HG02588 (cell line): ENCODE data around the gene LAMC3.
"Not testable (repeated sequence)": the region's sequence is repeated elsewhere in the genome, so short reads cannot be mapped to it uniquely, and the experiment has no call there.

Experiments used
- ATAC-seq: cut with Tn5 transposase; IDR thresholded peaks from one replicate; pipeline ENCODE4 v1.9.1; 2021; ENCODE audit warnings: mild to moderate bottlenecking, moderate library complexity; ENCODE audit not compliant: unreplicated experiment

Gene LAMC3

DNA sequence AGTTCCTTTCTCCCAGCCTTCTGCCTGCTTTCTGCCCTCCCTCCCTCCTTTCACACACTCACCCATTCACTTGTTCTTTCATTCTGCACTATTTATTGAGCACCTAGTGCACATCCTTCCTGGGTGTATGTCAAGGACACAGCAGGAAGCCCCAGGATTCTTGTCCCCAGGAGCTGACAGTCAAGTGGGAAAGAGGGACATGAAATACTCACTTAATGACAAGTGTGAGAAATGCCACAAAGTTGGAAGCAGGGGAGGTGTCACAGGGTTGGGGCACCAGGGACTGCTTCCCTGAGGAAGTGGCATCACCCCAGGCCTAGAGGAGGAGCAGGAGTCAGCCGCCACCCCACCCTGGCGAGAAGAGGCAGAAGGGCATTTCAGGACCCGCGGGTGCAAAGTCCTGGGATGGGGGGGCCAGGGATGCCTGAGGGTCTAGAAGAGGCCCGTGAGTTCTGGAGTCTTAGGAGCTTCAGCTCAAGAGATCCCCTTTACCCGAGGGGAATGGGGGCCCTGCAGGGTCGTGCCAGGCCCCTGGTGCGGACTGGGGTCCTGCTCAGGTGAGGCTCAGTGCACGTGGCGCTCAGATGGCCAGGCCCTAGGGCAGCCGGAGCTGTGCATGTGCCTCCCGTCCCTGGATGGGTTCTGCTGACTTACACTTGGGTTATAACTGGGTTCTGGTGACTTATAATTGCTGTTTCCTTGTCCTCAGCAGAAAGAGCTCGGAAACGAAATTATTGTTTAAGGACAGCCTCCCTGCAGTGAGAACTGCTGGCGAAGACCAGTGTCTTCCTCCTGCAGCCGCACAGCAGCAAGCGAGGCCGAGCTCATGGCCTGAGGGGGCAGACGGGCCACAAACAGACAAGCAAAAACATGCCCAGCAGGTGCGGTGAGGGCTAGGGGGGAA is 16.9 kb upstream of the LAMC3 start:
- no peak for ATAC-seq

- ATAC-seq, result no peak
Observed at GRCh38 chr9:130992682-130993032, 16.3 kb upstream of the LAMC3 start.

DNA sequence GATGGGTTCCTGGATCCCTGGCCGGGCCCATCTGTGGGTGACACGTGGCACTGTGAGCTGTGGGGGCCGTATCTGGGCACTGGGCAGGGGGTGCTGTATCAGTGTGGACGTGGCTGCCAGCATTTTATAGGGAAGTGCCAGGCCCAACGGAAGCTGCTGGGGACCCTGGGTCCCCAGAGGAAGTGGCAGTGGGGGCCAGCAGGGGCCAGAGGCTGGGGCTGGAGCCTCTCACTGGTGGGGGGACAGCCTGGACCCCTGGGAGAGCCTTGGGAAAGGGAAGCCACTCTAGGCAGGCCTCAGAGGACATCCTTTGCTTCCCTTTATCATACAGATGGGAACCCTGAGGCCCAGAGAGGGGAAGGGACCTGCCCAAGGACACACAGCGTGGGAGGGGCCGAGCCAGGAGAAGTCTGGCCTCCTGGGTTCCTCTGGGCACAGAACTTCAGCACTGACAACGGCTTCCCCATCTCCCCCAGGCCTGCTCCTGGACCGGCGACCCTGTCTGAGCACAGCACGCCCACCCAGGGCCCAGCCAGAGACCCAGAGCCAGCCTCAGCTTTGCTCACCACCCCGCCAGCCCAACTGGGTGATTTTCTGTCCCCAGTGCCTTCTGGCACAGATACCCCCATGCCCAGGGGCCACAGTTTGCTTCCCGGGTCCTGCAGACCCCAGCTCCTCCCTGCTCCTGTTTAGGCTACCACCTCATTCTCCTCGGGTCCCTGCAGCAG is 15.5 kb upstream of the LAMC3 start:
- ATAC-seq, result no peak

GRCh38 chr9:130994135-130995085 is 14.6 kb upstream of the LAMC3 start:
- ATAC-seq, result no peak

DNA sequence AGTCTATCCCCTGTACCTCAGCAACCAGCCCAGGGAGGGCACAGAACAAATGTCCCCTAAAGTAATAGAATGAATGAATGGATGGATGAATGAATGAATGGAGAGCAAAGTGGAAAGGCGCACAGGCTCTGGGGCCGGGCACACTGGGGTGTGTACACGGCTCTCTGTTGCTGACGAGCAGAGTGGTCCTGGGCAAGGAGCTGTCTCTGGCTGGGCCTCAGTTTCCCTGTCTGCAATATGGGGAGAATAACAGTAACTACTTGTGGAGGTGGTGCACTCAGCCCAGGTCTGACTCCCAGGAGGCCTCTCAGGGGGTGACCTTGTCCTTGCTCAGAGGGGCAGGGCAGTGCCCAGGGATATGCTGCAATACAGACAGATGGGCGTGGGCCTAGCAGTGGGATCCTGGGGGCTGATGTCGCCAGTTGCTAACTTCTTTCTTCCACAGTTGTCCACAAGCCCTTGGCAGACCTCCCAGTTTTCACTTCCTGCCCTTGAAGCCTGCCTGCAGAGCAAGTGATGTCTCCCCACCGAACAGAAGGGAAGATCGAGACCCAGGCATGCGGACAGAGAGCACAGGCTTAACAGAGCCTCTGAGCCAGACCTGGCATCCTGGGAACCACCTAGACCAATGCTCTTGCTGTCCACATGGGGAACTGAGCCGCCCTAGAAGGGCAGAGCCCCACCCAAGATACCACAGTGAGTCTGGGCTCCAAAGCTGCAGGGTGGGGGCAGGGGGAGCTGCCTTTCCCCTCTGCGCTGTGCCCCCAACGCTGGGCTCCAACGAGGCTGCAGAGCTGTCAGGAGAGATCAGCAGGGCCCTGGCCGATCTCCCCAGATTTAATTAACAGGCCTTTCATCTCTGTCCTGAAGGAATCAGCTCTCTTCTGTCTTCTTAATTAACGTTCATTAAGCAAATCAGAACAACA is 13.6 kb upstream of the LAMC3 start:
- ATAC-seq, result no peak

GRCh38 chr9:130996205-130996604 is 12.8 kb upstream of the LAMC3 start:
- no peak for ATAC-seq

GRCh38 chr9:130996676-130997394 is 12.1 kb upstream of the LAMC3 start:
- no peak for ATAC-seq

DNA sequence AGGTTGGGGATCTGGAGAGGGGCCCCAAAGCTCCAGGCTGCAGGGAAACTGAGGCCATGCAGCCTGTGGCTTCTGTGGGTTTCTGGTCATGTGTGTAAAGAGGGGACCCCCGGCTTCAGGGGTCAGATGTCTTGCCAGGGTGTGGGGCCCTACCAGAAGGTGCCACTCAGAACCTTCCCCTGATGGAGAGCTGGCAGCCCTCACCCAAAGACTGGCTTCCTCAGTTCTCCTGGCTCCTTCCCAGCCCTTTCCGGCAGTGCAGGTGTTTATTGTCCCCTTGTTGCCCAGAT is 11.6 kb upstream of the LAMC3 start:
- no peak for ATAC-seq

DNA sequence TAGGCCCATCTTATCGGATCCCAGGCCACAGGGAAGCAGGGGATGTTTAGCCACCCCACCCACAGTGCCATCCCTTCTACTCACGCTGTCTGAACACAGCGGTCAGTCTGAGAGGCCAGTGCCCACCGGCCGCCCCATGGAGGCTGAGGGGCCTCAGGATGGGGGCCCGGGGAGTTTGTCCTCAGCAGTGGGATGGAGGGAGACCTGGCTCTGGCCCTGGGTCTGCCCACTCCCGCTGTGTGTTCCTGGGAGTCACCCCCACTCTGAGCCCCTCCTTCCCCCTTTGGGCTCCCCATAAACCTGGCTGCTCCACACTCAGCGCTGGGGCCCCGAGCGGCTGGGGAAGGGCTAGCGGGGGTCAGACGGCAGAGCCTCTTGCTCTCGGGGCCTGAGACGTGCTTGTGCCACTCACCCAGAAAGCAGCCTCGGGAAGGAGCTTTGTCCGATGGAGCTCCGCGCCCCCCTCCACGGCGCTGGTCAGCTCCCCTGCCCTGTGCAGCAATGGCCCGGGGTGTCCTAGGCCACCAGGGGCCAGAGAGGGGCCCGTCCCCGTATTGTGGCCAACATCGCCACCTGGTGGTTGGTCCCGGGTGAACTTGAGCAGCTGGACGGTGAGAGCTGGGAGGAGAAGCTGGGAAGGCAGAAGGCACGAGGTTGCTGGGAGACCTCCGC is 10.9 kb upstream of the LAMC3 start:
- no peak for ATAC-seq

GRCh38 chr9:130998597-130999244 is 10.3 kb upstream of the LAMC3 start:
- ATAC-seq, result no peak

- no peak for ATAC-seq
Observed at GRCh38 chr9:130999245-130999623, 9.7 kb upstream of the LAMC3 start.

GRCh38 chr9:131000526-131000925 is 8.4 kb upstream of the LAMC3 start:
- not testable (repeated sequence) for ATAC-seq

DNA sequence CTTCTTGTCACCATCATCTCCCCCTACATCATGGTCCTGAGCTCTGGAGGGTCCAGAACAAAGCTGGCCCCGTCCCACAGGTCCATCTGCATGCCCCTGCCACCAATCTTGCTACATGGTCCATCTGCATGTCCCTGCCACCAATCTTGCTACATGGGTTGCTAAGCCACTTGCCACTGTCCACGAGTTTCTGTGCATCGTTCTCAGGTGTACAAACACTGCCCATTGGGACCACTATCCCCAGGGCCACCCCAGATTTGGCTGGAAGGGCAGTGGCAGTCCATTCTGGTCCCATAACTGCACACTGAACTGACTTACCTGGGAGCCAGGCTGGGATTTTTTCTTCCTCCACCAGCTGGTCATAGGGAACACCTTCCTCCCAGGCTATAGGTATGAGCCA is 8.0 kb upstream of the LAMC3 start:
- no peak for ATAC-seq

DNA sequence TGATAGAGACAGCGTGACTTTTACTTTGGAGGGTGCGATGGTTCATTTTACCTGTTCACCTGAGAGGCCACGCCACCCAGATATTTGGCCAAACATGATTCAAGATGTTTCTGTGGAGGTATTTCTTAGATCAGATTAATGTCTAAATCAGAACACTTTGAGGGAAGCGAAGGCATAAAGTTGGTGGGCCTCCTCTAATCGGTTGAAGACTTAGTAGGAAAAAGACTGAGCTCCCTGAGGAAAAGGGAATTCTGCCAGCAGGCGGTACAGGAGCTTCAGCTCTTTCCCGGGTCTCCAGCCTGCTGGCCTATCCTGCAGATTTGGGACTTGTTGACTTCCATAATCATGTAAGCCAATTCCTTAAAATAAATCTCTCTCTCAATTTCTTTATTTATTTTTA is 7.0 kb upstream of the LAMC3 start:
- ATAC-seq, result no peak

GRCh38 chr9:131006601-131007000 is 2.4 kb upstream of the LAMC3 start:
- ATAC-seq, result no peak

GRCh38 chr9:131008086-131008485 is 888 bp upstream of the LAMC3 start:
- ATAC-seq, result no peak

GRCh38 chr9:131008563-131008908 is 438 bp upstream of the LAMC3 start:
- ATAC-seq, result no peak

DNA sequence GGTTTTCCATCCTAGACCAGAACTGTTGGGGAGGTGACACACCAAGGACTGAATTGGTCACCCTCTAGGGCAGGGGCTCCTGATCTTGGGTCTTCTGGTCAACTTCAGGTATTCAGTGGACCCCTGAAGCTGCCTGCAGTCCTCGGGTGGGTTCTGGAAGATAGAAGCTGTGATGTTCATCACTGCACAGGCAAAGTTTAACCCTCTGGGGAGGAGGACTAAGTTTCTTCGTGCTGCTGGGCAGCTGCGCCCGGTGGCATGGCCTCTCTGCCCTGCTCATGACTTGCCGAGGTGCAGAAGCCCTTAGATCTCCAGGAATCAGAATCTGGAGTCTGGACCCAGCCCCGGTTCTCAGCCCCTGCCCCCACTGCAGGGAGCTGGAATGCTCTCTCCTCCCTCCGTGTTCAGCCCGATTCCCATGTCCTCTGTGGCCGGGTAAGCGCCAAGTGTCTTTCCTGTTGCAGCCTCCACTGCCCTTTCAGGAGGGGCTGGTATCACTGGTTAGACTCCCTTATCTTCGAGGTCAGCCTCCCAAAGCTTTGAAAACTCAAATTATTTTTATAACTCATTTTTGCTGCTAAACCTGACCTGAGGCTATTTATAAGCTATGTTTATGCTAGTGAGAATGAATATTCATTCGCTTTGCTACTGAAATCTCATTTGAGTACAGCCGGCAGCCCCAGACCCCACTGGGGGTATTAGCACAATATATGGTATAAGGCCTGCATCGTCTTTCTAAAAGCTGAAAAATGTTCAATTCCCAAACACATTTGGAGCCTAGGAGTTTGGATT is 1.7 kb downstream of the LAMC3 start:
- ATAC-seq, result no peak
